HCT116 (cell line): ENCODE results near the gene DBX2. TPM values are rescaled to one million over a fixed set of nuclear protein-coding genes. Genes with fewer than 3 reads are reported as not detected.
"Not testable (repeated sequence)": the region's sequence is repeated elsewhere in the genome, so short reads cannot be mapped to it uniquely, and the experiment has no call there.

ENCODE experiments used
- ATAC-seq: fragments of 200-7000 bp; cut with Tn5 transposase; 2 replicates; pipeline ENCODE4 v1.9.1; 2020; ENCODE audit warnings: mild to moderate bottlenecking, moderate library complexity
- BruUV-seq: library from RNA; stranded (reverse); fragments of 400-500 nt; replicated peaks from 2 replicates; lab custom pipeline; 2021; lab: Mats Ljungman, UMichigan
- CTCF ChIA-PET: fragments of 300-600 bp; sonication (Branson Sonifier 250); formaldehyde crosslinking; loops from one replicate; lab custom pipeline; 2021; ENCODE audit warnings: antibody characterized with exemption; lab: Charles Lee
- POLR2A ChIA-PET: fragments of 300-600, 350-600 bp; sonication (Branson Sonifier 250); formaldehyde crosslinking; loops from one replicate; lab custom pipeline; 2021; ENCODE audit warnings: antibody characterized with exemption; lab: Charles Lee
- RAD21 ChIA-PET, 2 experiments: fragments of 300-600 bp; sonication (Branson Sonifier 250); formaldehyde crosslinking; loops; one replicate each; lab custom pipeline; 2023; ENCODE audit warnings: low total read pairs in 2 of 2; ENCODE audit not compliant: uncharacterized antibody in 2 of 2, unreplicated experiment in 2 of 2, low non-redundant PET in 1 of 2; lab: Charles Lee
- DNase-seq: peaks from one replicate; pipeline ENCODE4 v3.0.0-alpha.2; 2010; ENCODE audit warnings: low read depth, low spot score
- H2AFZ ChIP-seq: fragments of 200-600 bp; shearing (Covaris generic), sonication (generic); 2 replicates; pipeline ENCODE4 v1.6.1; 2017; ENCODE audit warnings: low read depth, mixed run types, mixed read lengths, antibody characterized with exemption, low read length; ENCODE audit not compliant: poor library complexity, severe bottlenecking
- H3K27ac ChIP-seq: 2 replicates; pipeline ENCODE4 v1.5.1; 2012; ENCODE audit warnings: low read depth, low read length
- H3K27me3 ChIP-seq: fragments of 200-600 bp; sonication (generic); 2 replicates; pipeline ENCODE4 v1.6.1; 2016; ENCODE audit warnings: mixed run types, low read length, mixed read lengths; ENCODE audit not compliant: insufficient read depth
- H3K36me3 ChIP-seq, 2 experiments: fragments of 200-500 bp in 1 of 2; fragments of 200-600 bp in 1 of 2; sonication (Bioruptor generic) in 1 of 2; sonication (generic) in 1 of 2; 2 replicates each; pipeline versions ENCODE4 v1.5.1 to v1.6.1; 2014 to 2016; ENCODE audit warnings: low read length in 2 of 2, inconsistent platforms in 1 of 2, mixed read lengths in 1 of 2, mixed run types in 1 of 2; ENCODE audit not compliant: insufficient read depth in 2 of 2, control insufficient read depth in 1 of 2
- H3K4me1 ChIP-seq, 2 experiments: fragments of 200-600 bp in 1 of 2; sonication (generic) in 1 of 2; 2 replicates each; pipeline versions ENCODE4 v1.5.1 to v1.6.1; 2012 to 2017; ENCODE audit warnings: low read length in 2 of 2, inconsistent platforms in 1 of 2, mild to moderate bottlenecking in 1 of 2, mixed read lengths in 1 of 2, mixed run types in 1 of 2, moderate library complexity in 1 of 2; ENCODE audit not compliant: insufficient read depth in 2 of 2, control insufficient read depth in 1 of 2
- H3K4me2 ChIP-seq: fragments of 200-600 bp; sonication (generic); 2 replicates; pipeline ENCODE4 v1.6.1; 2017; ENCODE audit warnings: mixed run types, low read length, mixed read lengths
- H3K4me3 ChIP-seq, 2 experiments: fragments of 200-600 bp in 1 of 2; sonication (generic) in 1 of 2; replicated peaks in 1 of 2; 2 replicates each; pipeline ENCODE4 v1.5.1; 2011 to 2016; ENCODE audit warnings: low read length in 2 of 2, control low read depth in 1 of 2, low read depth in 1 of 2, mild to moderate bottlenecking in 1 of 2, mixed read lengths in 1 of 2, mixed run types in 1 of 2
- H3K79me2 ChIP-seq: fragments of 200-600 bp; sonication (generic); 2 replicates; pipeline ENCODE4 v1.6.1; 2017; ENCODE audit warnings: mild to moderate bottlenecking, mixed run types, low read length, moderate library complexity, mixed read lengths; ENCODE audit not compliant: insufficient read depth
- H3K9ac ChIP-seq: fragments of 200-600 bp; sonication (generic); 2 replicates; pipeline ENCODE4 v1.6.1; 2016; ENCODE audit warnings: low read length, mixed read lengths
- H3K9me2 ChIP-seq: fragments of 200-600 bp; sonication (generic), shearing (Covaris generic); 2 replicates; pipeline ENCODE4 v1.6.1; 2017; ENCODE audit warnings: mixed run types, mild to moderate bottlenecking, moderate library complexity; ENCODE audit not compliant: insufficient read depth
- H3K9me3 ChIP-seq, 2 experiments: fragments of 200-500 bp in 1 of 2; fragments of 200-600 bp in 1 of 2; sonication (Bioruptor generic) in 1 of 2; sonication (generic) in 1 of 2; 2 replicates each; pipeline ENCODE4 v1.6.1; 2014 to 2017; ENCODE audit warnings: low read length in 2 of 2, mixed read lengths in 2 of 2, inconsistent platforms in 1 of 2, low read depth in 1 of 2, mild to moderate bottlenecking in 1 of 2, mixed run types in 1 of 2, moderate library complexity in 1 of 2; ENCODE audit not compliant: control insufficient read depth in 1 of 2, insufficient read depth in 1 of 2
- H4K20me1 ChIP-seq: fragments of 200-600 bp; sonication (generic), shearing (Covaris generic); 2 replicates; pipeline ENCODE4 v1.6.1; 2017; ENCODE audit warnings: mixed run types, mild to moderate bottlenecking, moderate library complexity; ENCODE audit not compliant: insufficient read depth
- CBX3 ChIP-seq: IDR thresholded peaks from 2 replicates; pipeline ENCODE4 v1.6.1; 2012; ENCODE audit warnings: low read depth
- CEBPB ChIP-seq: IDR thresholded peaks from 2 replicates; pipeline ENCODE4 v1.6.1; 2012; ENCODE audit warnings: low read depth
- CTCF ChIP-seq, 3 experiments: fragments of 200-600 bp in 1 of 3; sonication (generic) in 1 of 3; IDR thresholded peaks in 2 of 3; conservative IDR thresholded peaks in 1 of 3; 2 replicates each; pipeline ENCODE4 v1.5.1; 2012 to 2017; ENCODE audit warnings: low read depth in 2 of 3, low read length in 2 of 3, antibody characterized with exemption in 1 of 3, borderline replicate concordance in 1 of 3, control low read depth in 1 of 3, mild to moderate bottlenecking in 1 of 3, mixed read lengths in 1 of 3, mixed run types in 1 of 3, moderate library complexity in 1 of 3; ENCODE audit not compliant: insufficient read depth in 1 of 3
- EGR1 ChIP-seq: IDR thresholded peaks from 2 replicates; pipeline ENCODE4 v1.6.1; 2012; ENCODE audit warnings: low read depth
- ELF1 ChIP-seq: IDR thresholded peaks from 2 replicates; pipeline ENCODE4 v1.6.1; 2012; ENCODE audit warnings: low read depth, borderline replicate concordance
- EZH2 ChIP-seq: fragments of 200-600 bp; sonication (generic); IDR thresholded peaks from 2 replicates; pipeline ENCODE4 v1.6.1; 2017; ENCODE audit warnings: antibody characterized with exemption, mixed run types
- EZH2phosphoT487 ChIP-seq: fragments of 200-600 bp; IDR thresholded peaks from 2 replicates; pipeline ENCODE4 v1.6.1; 2018; ENCODE audit warnings: antibody characterized with exemption, borderline replicate concordance
- JUND ChIP-seq: IDR thresholded peaks from 2 replicates; pipeline ENCODE4 v1.6.1; 2012
- MAX ChIP-seq: IDR thresholded peaks from 2 replicates; pipeline ENCODE4 v1.6.1; 2012
- POLR2A ChIP-seq: IDR thresholded peaks from 2 replicates; pipeline ENCODE4 v1.7.0; 2011; ENCODE audit warnings: borderline replicate concordance; ENCODE audit not compliant: insufficient read depth, insufficient read length; ENCODE audit errors: extremely low read depth
- POLR2AphosphoS5 ChIP-seq: IDR thresholded peaks from 2 replicates; pipeline ENCODE4 v1.6.1; 2011; ENCODE audit warnings: mild to moderate bottlenecking, low read depth, low read length, moderate library complexity
- RAD21 ChIP-seq: IDR thresholded peaks from 2 replicates; pipeline ENCODE4 v1.6.1; 2012; ENCODE audit warnings: low read depth, mild to moderate bottlenecking
- SIN3A ChIP-seq: IDR thresholded peaks from 2 replicates; pipeline ENCODE4 v1.6.1; 2012; ENCODE audit warnings: low read depth
- SP1 ChIP-seq: IDR thresholded peaks from 2 replicates; pipeline ENCODE4 v1.6.1; 2012; ENCODE audit warnings: low read depth
- TCF7L2 ChIP-seq: IDR thresholded peaks from 2 replicates; pipeline ENCODE4 v1.7.0; 2011; ENCODE audit warnings: borderline replicate concordance, inconsistent platforms; ENCODE audit not compliant: insufficient read depth, insufficient read length; ENCODE audit errors: extremely low read depth
- YY1 ChIP-seq: IDR thresholded peaks from 2 replicates; pipeline ENCODE4 v1.6.1; 2011; ENCODE audit warnings: low read length, low read depth, moderate library complexity, mild to moderate bottlenecking; ENCODE audit not compliant: insufficient replicate concordance; ENCODE audit errors: extremely low read depth
- ZBTB33 ChIP-seq: IDR thresholded peaks from 2 replicates; pipeline ENCODE4 v1.6.1; 2011; ENCODE audit warnings: mild to moderate bottlenecking, low read length, moderate library complexity; ENCODE audit not compliant: insufficient replicate concordance; ENCODE audit errors: extremely low read depth
- ZFX ChIP-seq: fragments of 450-650 bp; IDR thresholded peaks from 2 replicates; pipeline ENCODE4 v1.6.1; 2017
- ZNF274 ChIP-seq: fragments of 200-500 bp; sonication (Bioruptor generic); IDR thresholded peaks from 2 replicates; pipeline ENCODE4 v1.6.1; 2014; ENCODE audit warnings: mild to moderate bottlenecking, low read depth, low read length, inconsistent platforms
- intact Hi-C: fragments of 100-400 bp; cut with micrococcal nuclease; formaldehyde crosslinking; loops from 2 replicates; pipeline ENCODE4 v1.10.0; 2022
- total RNA-seq: library from RNA; stranded (reverse); gene quantifications from one replicate; pipeline ENCODE4 v1.2.1, GENCODE V29; 2021; ENCODE audit not compliant: unreplicated experiment

The DBX2 gene
- total RNA-seq, 1 experiment from 2014 or later: not detected

- no peak for ATAC-seq
- no peaks in the 10 kb centered on the region for H3K79me2 ChIP-seq
- H3K4me2 ChIP-seq: no peak overlapping the region
- H3K9ac ChIP-seq: no peak overlapping the region
- no peaks in the 10 kb centered on the region for H3K27me3 ChIP-seq
- no peak overlapping the region for H2AFZ ChIP-seq
- BruUV-seq: no TSS peak
- H3K27ac ChIP-seq: no peak overlapping the region
- DNase-seq: no peak
- H3K9me2 ChIP-seq: no peaks in the 10 kb centered on the region
- CTCF ChIA-PET: no interaction called here
- intact Hi-C loops: no loop called here
- H3K4me3 ChIP-seq: no peak overlapping the region
- H4K20me1 ChIP-seq: no peaks in the 10 kb centered on the region
- TF ChIP-seq POLR2AphosphoS5: no peak
- no peak for TF ChIP-seq ZFX
- TF ChIP-seq ZNF274: no peak
- no peak for TF ChIP-seq JUND
- TF ChIP-seq RAD21: no peak
- no peak for TF ChIP-seq ZBTB33
- TF ChIP-seq EZH2phosphoT487: no peak
- TF ChIP-seq TCF7L2: no peak
- TF ChIP-seq ELF1: no peak
- no peak for TF ChIP-seq SIN3A
- TF ChIP-seq MAX: no peak
- TF ChIP-seq EZH2: no peak
- no peak for TF ChIP-seq EGR1
- no peak for TF ChIP-seq CTCF (IDR thresholded peaks at IDR 0.05 in 2 of 3, conservative IDR thresholded peaks at IDR 0.05 in 1 of 3; ENCODE audit: borderline replicate concordance in 1 of 3, insufficient read depth in 1 of 3, low read depth in 2 of 3, low read length in 2 of 3)
- no peak for TF ChIP-seq YY1
- no peak for TF ChIP-seq SP1
- no peak for TF ChIP-seq CEBPB
- TF ChIP-seq CBX3: no peak
- TF ChIP-seq POLR2A: no peak
- TF ChIP-seq, all 23 proteins: peak for 0
- Histone ChIP-seq H3K9me3 (no peaks in the 10 kb centered on the region), H3K4me1 (no peaks in the 10 kb centered on the region), H3K36me3 (no peaks in the 10 kb centered on the region)
- RAD21 ChIA-PET: no interaction called here
- POLR2A ChIA-PET: no interaction called here
Observed at GRCh38 chr12:45088608-45089007, 37.7 kb upstream of the DBX2 start.

GRCh38 chr12:45084248-45084647 lies 33.3 kb upstream of the DBX2 start:
- POLR2A ChIA-PET, H3K4me2 ChIP-seq, BruUV-seq, H3K27ac ChIP-seq, H3K36me3 ChIP-seq, H3K27me3 ChIP-seq, DNase-seq, H3K9me3 ChIP-seq, H3K4me1 ChIP-seq, H3K79me2 ChIP-seq, H3K9ac ChIP-seq, CTCF ChIA-PET, RAD21 ChIA-PET, H4K20me1 ChIP-seq, intact Hi-C loops, H3K9me2 ChIP-seq, ATAC-seq, H2AFZ ChIP-seq, H3K4me3 ChIP-seq: not testable (repeated sequence)
